Embryonic facial prominence (tissue), 1 donor: Measurements from ENCODE around the gene MTMR10.

Source experiments
- DNase-seq: peaks from one replicate; pipeline ENCODE4 v3.0.0-alpha.2; 2016; ENCODE audit errors: extremely low spot score

Gene MTMR10

DNA sequence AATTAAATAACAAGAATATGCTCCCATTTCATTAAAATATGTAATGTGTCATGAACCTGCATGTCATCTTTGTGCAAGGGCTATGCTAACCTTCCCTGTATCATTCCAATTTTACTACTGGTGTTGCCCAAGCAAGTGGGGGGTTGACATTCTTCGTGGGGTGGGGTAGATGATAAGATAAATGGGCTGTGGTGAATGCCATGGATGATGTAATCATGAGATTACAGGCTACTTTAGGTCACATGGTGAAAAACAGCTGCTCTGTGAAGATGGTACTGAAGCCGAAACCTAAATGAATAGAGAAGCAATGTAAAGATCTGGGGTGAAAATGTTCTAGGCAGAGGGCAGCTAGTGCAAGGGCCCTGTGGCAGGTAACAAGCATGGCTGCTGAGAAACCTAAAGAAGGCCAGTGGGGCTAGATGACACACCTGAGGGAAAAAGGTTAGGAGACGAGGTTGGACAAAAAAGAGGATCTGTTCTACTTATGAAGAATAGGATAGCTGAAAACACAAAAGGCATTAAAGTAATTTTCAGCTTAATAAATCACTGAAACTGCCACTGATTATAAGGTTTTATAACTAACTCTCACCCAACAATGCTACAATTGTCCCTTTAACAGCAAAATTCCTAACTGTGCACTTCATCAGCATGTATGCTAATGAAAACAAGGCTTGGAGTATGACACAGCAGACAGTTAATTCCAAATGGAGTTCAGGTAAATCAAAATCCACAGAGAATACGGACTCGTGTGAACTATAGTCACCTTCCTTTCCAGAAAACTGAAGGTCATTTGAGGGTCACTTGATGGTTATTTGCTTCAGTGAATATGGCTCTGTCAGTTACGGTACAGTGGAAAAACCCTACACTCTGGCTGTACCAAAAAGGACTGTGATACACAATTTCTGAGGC lies 35.0 kb downstream of the MTMR10 start:
- no peak for DNase-seq

DNA sequence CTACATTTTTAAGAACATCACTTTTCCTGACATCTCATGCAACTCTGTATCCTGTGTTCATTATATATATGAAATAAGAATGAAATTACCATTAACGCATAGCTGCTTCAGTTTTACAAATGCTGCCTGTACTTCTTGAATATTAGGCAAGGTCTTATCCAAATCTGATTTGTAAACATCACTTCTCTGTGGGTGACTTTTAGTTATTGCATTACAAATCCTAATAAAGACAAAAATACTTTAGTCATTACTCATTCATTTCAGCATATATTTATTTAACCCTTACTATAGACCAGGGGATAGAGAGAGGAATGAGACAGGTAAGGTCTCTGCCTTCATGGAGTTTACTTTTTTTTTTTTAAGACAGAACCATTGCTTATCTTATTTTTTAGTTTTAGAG lies 36.8 kb downstream of the MTMR10 start:
- DNase-seq = no peak

DNA sequence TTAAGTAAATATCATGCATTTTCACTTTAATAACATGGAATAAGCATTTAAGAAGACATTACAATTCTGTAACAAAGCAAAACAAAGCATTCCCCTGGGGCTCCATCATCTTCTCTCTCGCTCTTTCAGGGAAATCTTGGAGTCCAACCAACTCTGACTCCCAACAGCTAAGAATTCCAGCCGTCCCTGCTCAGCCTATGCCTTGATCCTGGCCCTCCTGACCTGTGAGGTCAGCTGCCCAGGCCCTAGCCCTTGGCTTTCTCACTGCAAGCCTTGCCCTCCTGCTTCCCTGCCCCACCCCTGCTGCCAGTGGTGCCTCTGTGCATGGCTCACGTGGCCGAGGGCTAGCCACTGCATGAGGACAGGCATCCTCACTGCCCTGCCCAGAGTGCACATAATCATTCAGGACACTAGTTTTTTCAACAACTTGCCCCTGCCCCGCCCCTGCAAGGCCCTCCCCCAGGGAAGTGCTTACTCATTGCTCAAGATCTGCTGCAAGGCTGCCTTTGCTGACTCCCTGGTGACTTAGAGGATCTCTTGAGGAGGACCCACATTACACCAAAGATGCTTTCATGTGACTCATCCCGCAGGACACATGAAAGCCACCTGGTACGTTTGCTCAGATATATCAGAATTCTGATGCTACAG lies 37.6 kb downstream of the MTMR10 start:
- DNase-seq = no peak

DNA sequence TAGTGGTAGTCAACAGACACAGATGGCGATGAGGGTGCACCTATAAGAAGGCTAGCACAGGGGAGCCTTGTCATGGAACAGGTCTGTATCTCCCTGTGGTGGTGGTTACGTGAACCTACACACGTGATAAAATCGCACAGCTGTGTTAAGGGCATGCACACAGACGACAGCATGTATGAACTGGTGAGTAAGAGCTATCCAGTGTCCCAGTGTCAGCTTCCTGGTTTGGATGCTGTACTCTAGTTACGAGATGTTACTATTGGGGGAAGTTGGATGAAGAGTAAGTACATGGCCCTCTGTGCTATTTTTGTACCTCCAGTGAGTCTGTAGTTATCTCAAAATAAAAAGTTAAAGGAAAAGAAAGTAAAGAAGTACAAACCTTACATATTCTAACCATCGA lies 38.2 kb downstream of the MTMR10 start:
- no peak for DNase-seq

DNA sequence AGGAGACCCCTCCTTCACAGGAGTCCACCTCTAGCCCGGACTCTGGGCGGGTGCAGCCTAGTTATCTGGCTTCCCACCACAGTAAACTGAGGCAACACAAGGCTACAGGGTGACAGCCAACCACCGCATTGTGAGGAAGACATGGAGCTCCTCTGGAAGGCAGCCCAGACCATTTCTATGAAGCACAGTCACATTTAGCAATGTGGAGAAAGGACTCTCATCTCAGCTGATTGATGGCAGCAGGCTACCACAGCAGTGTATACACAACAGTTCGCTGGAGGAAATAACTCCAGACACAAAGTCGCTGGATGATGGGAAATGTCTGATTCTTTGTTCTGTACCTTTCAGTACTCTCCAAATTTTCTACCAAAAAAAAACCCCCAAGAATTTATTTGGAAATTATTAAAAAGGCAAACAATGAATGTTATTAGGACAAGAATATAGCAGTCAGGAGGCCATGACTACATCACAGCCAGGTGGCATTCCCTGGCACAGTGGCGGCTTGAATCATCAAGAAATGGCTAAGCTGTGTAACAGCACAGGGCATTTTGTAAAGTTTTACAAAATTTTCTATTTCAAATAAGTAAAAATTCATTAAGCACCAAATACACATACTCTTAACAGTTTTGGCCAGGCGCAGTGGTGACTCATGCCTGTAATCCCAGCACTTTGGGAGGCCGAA lies 47.6 kb downstream of the MTMR10 start:
- no peak for DNase-seq

DNA sequence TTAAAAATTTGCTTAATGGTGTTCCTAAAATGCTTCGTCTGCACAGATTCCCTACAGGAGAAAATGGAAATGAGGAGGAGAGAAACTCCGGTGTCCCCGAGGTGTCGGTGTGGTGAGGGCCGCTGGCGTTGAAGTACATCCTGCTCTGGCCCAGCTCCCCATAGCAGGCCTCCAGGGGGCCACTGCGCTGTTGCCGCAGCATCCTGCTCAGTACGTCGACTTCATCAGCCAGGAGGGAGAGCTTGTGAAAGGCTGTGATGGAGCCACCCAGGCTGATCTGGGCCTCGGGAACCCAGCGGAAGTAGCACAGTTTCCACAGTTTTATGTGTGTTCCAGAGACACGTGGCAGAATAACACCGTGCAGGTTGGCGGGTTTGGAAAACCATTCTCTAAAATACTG lies 49.9 kb downstream of the MTMR10 start:
- no peak for DNase-seq

DNA sequence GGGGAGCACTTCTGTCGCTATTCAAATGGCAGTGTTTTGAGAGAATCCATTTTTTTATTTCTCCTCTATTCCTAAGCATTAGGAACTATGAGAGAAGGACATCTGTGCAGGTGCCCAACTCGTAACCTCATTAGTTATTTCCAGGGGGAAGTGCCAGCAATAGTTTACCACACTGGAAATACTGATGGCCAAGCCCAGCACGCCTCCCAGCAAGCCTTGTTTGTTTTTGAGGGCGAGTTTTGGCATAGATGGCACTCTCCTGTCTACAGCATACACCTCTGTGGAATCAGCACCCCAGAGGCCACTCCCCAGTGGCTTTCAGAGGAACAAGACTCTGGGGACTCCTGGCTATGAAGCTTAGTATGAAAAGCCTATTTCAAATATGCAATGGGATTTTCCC lies 51.1 kb downstream of the MTMR10 start:
- DNase-seq = no peak

DNA sequence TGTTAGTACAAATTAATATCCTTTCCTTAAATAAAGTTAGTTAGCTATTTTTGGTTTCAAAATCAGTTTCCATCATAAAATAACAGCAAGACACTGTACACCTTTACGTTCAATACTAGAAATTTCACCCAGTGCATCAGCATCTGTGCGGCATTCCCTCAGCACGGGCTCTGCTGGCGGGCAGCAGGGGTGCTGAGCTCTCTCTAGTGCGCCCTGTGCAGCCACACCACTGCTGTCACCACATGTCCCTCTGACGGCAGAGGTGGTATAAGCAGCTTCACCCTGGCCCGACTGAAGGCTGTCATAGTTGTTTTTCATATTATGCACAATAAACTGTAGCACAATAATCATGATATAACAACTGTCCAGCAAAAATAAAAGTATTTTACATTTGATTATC lies 52.3 kb downstream of the MTMR10 start:
- no peak for DNase-seq

DNA sequence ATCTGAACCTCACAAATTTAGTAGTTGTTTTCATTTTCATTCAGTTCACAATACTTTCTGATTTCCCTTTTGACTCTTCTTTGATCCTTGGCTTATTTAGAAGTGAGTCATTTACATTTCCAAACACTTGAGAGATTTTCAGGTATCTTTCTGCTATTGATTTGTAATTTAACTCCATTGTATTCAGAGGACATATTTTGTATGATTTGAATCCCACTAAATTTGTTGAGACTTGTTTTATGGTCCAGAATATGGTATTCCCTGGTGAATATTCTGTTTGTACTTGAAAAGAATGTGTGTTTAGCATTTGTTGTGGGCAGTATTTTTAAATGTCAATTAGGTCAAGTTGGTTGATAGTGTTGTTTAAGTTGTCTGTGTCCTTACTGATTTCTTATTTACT lies 58.1 kb downstream of the MTMR10 start:
- no peak for DNase-seq

DNA sequence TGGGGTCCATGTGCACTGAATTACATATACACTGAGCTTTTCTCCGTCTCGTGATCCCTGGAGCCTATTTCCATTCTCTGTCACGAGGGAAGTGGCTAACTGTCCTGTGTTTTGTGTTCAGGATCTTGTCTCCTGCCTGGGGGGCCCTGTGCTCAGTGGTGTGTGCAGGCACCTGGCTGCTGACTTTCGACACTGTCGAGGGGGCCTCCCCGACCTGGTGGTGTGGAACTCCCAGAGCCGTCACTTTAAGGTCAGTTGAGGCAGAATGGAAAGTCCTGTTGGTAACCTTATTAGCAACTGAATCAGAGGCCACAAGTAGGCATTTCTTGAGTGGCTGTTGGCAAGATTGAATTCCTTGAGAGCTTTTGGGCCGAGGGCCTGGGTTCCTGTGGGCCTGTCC lies 61.0 kb downstream of the MTMR10 start:
- DNase-seq = no peak

DNA sequence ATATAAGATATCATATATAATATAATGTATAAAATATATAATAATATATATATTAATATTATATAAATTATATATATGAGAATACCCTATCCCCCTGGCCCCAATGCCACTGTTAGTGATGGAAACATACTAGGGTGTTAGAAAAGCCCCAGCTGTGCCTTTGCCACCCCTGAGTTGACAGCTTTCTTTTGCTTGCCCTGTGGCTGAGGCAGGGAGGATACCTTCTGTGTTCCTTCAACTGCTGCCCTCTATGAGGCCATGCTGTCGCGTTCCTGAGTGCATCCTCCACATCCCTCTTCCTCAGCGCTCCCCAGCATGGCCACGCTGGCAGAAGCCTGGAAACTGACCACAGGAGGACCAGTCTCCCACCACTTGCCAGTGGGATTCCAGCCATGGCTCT lies 61.4 kb downstream of the MTMR10 start:
- no peak for DNase-seq

DNA sequence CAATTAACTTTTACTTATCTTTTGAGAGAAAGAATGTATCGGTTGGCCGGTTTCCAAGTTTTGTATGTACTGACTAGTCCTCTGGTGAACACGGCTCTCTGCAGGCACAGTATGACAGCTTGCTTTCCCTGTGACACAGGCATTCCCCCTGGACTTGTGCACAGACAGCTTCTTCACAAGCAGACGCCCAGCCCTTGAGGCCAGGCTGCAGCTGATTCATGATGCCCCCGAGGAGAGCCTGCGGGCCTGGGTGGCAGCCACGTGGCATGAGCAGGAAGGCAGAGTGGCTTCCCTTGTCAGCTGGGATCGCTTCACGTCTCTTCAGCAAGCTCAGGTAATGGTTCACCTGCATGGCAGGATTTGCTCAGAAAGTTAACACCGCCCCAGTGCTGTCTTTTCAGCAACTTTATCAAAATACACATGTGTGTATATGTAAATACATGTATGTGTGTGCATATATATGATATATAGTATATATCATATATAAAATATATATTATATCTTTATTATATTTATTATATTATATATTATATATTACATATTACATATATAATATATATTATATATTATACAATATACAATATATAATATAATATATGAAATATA lies 62.3 kb downstream of the MTMR10 start:
- DNase-seq = no peak

DNA sequence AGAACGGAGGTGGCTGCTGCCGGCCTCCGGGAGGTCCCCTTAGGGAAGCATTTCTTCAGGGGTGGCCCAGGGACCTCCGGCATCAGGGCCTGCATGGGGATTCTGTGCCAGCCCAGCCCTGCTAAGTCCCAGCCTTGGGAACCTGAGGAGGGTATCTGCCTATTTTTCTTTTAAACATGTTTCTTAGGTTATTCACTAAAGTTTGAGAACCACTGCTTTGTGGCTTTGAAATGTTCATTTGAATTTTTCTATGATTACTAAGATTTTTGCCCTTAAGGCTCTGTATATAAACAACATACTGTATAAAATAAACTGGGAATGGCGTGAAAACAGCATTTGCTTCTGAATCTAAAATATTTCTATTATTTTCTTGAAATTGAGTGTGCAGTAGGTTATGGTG lies 63.4 kb downstream of the MTMR10 start:
- DNase-seq = no peak

DNA sequence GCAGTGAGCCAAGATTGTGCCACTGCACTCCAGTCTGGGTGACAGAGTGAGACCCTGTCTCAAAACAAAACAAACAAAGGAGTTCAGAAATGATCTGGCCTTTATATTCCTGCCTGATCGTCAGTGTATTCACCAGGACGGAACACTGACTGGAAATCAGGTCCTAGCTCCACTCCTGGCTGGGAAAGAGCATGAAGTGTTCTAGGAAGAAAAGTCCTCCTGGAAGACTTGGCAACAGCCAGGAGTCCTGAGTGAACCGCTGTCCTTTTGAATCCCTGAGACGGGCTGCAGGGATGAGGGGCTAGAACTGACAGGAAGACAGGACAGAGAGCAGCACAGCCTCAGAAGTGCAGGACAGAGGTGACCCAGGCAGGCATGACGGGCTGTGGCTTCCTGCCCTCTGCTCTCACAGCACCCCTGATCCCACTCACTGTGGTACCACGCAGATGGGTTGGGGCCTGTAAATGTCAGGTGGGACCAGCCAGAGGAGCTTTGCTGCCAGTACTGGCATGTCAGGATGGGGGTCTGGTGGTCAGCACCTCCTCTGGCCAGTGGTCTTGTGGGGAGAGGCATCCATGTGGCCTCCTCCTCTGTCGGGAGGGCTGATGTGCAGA lies 64.2 kb downstream of the MTMR10 start:
- no peak for DNase-seq

DNA sequence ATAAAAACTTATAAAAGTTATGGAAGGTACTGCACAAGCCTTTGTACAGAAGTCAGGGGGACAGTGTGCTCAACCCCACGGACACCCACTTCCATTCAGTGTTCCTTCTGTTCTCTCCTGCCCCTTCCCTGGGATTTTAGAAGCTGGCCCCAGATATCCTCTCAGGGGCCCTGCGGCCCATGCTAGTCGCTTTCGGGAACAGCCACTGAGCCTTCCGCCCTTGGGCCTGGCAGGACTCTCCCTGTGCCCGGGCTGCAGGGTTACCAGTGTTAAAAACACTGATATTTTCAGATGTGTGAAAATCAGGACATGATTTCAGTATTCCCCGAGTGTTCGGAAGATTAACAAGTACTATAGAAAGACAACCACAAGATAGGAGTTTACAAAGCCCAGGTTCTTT lies 65.3 kb downstream of the MTMR10 start:
- DNase-seq = no peak

DNA sequence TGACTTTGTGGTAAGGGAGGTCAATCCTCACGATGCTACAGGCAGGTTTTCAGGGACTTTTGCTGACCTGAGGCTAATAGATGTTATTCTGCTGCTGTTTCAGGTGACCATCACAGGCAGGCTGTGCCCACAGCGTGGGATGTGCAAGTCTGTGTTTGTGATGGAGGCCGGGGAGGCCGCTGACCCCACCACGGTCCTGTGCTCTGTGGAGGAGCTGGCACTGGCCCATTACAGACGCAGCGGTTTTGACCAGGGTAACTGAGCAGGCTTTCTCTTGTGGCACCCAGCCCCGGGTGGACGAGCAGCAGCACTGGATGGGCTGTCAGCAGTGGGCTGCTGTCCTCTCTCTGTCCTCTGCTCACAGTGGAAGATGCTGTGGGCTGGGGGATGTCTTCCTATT lies 65.7 kb downstream of the MTMR10 start:
- DNase-seq = no peak

DNA sequence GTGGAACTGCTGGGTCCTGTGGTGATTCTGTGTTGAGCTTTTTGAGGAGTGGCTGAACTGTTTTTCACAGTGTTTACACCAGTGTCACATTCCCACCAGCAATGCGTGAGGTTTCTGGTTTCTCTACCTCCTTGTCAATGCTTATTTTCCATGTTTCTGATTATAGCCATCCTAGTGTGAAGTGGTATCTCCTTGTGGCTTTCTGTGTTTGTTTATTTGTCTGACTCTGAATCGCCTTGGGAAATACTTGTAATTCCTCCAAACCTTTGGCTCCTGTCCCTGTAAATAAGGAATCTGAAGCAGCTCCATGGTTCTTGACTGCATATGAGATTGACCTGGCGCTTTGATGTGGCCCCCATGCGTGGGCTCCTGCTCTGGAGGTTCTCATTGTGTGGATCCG lies 67.1 kb downstream of the MTMR10 start:
- DNase-seq = no peak

DNA sequence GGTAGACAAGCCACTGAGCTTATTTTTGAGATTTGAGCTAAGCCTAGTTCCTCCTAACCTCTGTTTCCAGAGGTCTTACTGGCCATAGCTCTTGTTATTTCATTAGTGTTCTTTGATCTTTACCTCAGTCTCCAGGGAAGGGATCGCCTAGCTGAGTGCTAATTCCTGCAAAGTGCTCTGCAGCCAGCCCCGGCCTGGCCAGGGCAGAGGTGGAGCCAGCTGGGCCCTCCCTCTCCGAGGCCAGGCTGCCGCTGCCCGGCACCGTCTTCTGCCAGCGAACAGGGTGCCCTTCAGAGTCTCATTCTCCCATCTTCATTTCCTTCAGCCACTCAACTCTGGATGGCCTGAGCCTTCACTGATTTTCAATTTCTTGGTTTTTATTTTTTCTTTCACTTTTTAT lies 68.0 kb downstream of the MTMR10 start:
- no peak for DNase-seq

DNA sequence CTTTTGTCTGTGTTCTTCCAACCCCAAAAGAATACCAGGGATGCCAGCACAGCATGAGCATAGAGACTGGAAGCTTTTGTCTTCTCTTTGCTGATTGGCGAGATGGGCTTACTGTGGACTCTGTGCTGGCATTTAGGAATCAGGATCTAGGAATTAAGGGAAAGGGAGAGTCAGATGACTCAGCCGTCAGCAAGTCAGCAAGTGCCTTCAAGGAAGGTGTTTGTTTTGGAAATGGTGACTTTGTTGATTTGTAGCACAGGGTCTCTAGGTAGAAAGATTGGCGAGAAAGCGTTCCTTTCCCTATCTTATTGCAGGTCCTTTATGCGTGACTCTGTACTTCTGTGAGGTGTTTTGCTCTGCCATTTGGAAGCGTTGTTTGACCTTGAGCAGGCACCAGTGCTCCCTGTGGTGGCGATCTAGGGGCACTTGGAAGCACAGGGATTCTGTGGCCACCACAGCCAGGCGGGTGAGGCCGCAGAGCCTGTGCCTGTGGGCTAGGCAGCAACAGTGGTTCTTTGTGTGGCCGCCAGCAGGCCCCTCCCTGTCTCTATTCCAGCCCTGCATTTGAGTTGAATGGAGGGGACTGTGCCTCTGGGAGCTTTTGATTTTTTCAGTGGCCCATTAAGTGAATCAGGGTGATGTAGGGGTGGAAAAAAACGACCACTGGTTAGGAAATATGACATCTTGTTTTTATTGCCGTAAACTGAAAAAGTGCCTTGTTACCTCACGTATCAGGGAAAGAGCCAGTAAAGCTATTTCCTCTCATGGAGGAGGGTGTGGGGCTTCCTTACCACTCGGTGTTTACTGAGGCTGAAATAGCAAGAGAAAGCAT lies 68.7 kb downstream of the MTMR10 start:
- DNase-seq = peak; percentile 26

DNA sequence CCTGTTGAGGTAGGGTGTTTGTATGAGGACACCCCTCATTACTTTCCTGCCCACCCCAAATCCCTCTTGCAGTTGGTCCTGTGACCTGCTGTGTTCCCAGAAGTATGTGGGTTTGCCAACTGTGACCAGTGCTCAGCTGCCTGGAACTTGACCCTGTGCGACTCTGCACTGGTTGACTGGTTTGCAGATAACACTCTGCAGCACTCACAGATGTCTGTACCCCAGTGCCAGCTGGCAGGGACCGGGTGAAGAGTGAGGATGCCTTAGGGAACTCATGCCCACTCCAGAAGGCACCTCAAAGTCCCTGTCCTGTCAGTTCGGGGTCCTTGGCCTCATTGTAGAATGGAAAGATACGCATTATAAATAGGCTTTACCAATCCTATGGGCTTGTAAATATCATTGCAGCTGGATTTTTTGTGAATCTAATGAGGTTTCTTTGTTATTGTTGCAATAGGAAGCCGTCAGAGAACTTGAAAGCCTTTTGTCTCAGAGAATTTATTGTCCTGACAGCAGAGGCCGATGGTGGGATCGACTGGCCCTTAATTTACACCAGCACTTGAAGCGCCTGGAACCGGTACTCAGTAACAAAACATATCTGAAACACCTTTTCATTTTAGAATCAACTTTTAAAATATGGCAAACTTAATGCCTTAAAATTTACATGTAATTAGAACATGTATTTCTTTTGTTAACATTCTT lies 69.5 kb downstream of the MTMR10 start:
- DNase-seq = no peak
